Activated CD4-positive, alpha-beta T cell treated with anti-CD3 and anti-CD28 coated beads, Interleukin-2, amount 50 U/mL, for 48 hours (primary cell): ENCODE results near the gene RCE1.

Experiments
- DNase-seq, 2 experiments: peaks; one replicate each; pipeline ENCODE4 v3.0.0-alpha.2; 2020

RCE1 gene

GRCh38 chr11:66857927-66858185 is 14.6 kb downstream of the RCE1 start:
- DNase-seq, result no peak

DNA sequence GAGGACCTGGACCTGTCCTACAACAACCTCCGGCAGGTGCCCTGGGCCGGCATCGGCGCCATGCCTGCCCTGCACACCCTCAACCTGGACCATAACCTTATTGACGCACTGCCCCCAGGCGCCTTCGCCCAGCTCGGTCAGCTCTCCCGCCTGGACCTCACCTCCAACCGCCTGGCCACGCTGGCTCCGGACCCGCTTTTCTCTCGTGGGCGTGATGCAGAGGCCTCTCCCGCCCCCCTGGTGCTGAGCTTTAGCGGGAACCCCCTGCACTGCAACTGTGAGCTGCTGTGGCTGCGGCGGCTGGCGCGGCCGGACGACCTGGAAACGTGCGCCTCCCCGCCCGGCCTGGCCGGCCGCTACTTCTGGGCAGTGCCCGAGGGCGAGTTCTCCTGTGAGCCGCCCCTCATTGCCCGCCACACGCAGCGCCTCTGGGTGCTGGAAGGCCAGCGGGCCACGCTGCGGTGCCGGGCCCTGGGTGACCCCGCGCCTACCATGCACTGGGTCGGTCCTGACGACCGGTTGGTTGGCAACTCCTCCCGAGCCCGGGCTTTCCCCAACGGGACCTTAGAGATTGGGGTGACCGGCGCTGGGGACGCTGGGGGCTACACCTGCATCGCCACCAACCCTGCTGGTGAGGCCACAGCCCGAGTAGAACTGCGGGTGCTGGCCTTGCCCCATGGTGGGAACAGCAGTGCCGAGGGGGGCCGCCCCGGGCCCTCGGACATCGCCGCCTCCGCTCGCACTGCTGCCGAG is 15.1 kb downstream of the RCE1 start:
- DNase-seq, result no peak

GRCh38 chr11:66858939-66859685 is 15.9 kb downstream of the RCE1 start:
- no peak for DNase-seq

GRCh38 chr11:66859686-66860448 is 16.6 kb downstream of the RCE1 start:
- no peak for DNase-seq

DNA sequence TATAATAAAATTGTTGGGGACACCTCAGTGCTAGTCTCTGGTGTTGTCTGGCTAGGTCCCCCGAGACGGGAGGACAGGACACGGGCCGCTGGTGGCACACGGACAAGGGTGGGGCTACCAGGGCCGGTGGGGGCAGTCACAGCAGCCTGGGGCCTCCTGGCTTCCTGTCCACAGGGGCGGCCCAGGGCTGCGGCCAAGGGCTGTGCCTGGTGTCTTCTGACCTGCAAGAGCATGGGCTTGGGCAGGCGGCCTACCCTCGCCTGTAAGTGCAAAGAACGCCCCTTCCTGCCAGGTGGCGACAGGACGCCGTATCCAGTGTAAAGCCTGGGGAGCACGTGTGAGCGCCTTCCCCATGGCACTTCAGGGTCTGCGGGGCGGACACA is 17.2 kb downstream of the RCE1 start:
- DNase-seq, result no peak

- no peak for DNase-seq
These were observed 18.0 kb downstream of the RCE1 start for GRCh38 chr11:66861038-66861773.

DNA sequence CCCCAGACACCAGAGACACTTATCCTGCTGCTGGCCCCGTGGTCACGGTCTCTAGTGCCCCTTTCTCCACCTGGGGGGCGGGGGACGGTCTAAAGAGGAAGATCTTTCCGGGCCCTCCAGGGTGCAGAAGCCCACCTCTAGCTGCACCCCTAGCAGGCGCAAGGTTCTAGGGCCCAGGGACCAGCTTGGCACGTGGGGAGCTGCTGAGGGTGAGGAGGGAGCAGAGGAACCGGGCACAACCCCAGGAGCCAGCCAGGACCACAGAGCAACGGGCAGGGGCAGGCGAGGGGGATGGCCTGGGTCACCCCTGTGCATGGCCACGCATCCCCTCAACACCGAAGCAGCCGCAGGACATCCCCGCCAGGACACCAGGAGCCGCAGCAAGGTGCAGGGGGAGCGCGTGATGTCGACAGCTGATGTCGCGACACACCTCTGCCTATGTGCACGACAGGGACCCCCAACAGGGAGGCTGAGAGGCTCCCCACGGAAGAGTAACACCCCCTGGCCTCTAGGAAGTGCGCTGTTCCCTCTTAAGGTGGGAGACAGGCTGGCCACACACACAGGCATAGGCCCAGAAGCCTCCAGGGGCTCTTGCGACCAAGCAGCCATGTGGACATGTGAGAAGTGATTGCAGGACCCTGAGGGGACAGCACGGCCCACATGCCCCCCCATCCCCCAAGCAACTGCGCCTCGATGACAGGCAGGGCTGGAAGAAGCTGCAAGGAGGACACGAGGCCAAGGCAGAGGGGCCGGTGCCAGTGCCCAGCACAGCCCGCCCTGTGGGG is 18.7 kb downstream of the RCE1 start:
- DNase-seq, result no peak

- no peak for DNase-seq
These were observed 19.4 kb downstream of the RCE1 start for GRCh38 chr11:66862559-66863037.

GRCh38 chr11:66863428-66864125 is 20.3 kb downstream of the RCE1 start:
- DNase-seq, result no peak

DNA sequence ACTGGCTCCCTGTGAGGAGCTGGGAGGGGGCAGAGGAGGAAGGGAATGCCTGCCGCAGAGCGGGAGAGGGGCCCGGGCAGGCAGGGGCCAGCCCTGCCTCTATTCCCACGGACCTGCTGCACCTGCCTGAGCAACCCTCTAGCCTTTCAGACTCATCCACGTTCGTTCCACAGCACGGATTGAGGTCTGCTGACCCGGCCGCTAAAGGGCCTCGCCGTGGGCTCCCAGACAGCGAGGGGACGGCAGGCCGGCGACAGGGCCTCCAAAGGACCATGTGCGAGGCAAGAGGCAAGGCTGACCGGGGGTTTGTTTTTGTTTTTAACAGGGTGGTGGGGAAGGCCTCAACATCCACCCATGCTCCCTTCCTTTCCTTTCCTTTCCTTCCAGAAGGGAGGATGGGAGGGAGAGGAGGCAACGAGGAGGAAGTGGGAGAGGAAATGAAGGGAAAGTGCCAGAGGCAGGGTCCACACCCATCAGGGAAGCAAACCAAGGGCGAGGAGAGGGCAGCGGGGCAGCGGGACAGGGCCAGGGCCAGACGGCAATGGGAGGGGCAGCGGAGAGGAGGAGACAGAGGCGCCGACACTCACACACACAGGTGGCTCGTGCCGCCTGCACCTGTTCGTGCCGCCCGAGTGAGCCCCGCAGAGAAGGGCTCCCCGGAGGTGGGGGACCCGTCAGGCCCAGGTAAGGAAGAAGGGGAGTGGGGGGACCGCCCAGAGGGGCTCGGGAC is 21.1 kb downstream of the RCE1 start:
- DNase-seq, result no peak

DNA sequence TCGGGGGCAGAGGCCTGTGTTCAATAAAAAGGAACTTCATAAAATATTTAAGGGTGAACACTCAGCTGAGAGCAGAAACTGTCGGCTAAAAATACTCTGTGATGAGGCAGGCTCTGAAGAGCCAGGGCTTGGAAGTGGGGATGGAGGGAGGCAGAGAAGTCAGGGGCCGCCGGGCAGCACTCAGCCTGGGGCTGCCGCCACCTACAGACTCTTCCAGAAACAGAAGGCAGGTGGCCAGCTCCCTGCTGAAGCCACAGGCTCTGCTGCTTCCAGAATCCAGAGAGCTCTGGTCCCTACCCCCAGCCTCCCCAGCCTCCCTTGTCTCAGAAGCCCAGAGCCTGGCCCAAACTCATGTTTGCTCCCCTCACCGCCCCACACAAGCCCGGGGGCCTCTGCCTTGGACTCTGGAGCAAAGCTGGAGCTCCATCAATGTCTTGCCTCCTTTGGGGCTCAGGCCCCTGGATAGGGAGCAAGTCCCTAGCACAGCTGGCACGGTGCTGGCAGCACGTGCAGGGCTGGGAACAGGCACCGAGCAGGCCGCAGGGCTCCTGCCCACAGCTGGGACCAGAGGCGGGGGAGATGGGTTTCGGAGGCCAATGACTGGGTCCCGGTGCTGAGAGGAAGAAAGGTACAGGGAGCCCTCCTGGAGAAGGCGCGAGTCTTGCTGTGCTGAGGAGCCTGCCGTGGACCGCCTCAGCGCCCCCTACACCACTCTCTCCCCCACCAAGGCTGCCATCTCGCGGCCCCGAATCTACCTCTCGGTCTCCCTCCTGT is 21.9 kb downstream of the RCE1 start:
- no peak for DNase-seq

DNA sequence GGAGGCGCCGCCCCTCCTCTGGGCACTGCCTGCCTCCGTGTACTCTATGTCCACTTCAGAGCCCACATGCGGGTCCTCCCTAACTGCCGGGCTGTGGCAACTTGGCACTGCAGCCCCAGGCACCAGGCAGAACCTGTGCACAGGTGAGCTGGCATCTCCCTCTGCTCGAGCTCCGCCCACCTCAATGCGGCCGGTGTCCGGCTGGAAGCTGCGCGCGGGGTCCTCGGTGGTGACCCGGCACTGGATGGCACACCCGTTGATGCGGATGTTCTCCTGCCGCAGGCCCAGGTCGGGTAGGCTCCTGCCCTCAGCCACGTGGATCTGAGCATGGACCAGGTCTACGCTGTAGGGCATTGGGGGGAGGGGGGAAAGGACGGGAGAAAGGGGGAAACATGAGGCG is 22.8 kb downstream of the RCE1 start:
- DNase-seq, result no peak

GRCh38 chr11:66866511-66866986 is 23.3 kb downstream of the RCE1 start:
- DNase-seq, result no peak

DNA sequence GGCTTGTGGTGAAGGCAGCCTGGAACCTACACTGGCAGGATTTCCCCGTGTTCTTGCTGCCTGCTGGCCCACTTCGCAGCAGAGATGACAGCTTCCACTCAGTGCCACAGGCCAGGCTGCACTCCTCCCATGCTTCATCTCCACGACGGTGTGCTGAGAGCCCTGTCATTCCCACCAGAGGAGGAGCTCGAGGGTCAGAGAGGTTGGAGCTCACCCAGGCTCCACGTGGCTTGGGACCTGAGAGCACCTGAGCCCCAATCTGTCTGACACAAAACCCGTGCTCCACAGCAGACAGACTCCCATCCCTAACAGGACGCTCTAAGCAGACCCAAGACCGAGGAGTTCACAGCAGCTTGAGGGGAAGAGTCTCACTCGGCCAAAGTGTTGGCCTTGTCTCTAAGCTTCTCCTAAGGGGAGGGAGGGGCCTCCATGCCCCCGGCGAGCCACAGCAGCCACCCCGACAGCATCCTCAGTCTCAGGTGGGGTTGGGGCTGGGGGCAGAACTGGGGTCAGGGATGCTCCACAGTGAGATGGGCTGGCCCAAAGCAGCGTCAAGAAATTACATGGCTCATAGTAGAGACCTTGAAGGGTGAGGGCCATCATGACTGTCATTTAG is 24.3 kb downstream of the RCE1 start:
- DNase-seq, result no peak

GRCh38 chr11:66868082-66868725 is 25.0 kb downstream of the RCE1 start:
- DNase-seq, result no peak

DNA sequence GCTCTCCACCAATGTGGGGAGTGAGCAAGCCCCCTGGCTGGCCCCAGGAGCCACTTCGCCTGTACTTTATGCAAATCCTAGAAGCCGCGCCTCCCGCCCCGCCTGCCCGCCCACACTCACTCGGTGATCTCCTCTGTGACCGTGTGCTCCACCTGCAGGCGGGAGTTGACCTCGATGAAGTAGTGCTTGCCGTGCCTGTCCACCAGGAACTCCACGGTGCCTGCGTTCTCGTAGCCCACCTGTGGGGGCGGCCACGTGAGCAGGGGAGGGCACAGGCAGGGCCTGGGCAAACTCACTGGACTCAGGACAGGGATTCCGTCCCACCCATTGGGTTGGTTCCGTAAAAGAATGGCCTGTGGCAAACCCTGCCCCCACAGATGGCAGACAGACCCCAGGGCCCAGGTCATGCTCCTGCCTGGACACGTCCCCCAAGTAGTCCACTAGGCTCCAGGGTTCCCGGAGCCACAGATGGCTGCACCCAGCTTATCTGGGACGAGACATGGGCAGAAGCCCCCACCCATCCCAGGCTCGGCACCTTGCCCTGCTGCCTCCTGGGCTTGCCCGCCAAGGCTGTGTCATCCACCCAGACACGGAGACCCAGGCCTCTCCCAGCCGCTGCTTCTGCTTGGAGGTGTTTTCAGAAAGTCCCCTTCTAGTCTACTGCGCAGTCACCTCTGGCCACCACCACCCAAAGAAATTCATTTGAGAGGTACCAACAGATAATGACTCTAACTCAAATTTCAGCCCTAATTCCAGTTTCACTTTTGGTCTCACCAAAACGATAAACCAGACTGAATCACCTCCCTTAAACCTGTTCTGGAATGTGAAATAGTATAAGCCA is 25.7 kb downstream of the RCE1 start:
- DNase-seq, result peak; percentile 86 to 89

DNA sequence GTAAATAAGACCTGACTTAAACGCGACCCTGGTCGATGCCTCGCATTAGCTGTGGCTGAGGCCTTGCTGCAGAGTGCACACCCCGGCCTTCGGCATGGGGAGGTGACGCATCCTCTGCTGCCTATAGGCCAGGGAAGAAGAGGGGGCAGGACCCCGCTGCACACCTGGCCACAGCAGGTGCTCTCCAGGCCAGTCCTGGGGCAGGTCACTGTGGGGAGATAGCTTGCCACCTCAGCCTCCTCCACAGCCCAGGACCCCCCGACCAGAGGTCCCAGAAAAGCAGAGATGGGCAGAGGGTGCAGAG is 26.3 kb downstream of the RCE1 start:
- DNase-seq, result no peak

DNA sequence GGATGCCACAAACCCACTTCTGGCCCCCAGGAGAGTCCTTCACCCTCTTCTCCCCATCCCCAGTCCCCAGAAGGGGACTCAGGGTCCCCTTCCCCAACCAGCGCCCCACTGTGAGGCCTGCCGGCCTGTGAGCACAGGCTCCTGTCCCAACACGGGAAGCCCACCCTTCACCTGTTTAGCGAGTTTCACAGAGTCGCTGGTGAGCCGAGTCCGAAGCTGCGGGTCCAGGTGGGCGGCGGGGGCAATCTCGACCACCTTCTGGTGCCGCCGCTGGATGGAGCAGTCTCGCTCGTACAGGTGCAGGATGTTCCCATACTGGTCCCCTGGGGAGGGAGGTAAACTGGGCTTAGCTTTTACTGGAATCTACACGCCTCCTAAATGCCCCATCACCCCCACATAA is 26.9 kb downstream of the RCE1 start:
- DNase-seq, result no peak
